Measurements from ENCODE around the gene PFKL. TPM values are rescaled to one million over a fixed set of nuclear protein-coding genes. Genes with fewer than 3 reads are reported as not detected.

The PFKL gene
- total and polyA plus RNA-seq, 2 experiments from 2014 or later = 40.3 to 106 TPM

- no peak for TF ChIP-seq ZNF462 (CRISPR knock-in tag; IDR thresholded peaks at IDR 0.05)
These were observed 18.0 kb downstream of the PFKL start (continued) for GRCh38 chr21:44317871-44318270.

- Histone ChIP-seq H3K27ac (ENCODE audit: low read depth) (no peak overlapping the region), H2AFZ (no peak overlapping the region), H3K79me2 (replicated peaks; ENCODE audit: insufficient read depth) (no peaks in the 10 kb centered on the region), H3K9me2 (ENCODE audit: insufficient read depth) (no peaks in the 10 kb centered on the region), H3K27me3 (ENCODE audit: insufficient read depth) (no peaks in the 10 kb centered on the region), H3K36me3 (ENCODE audit: insufficient read depth) (no peaks in the 10 kb centered on the region), H3K4me1 (ENCODE audit: insufficient read depth) (no peaks in the 10 kb centered on the region), H3F3A (replicated peaks; ENCODE audit: low read depth) (no peaks in the 10 kb centered on the region), H4K20me1 (replicated peaks; ENCODE audit: insufficient read depth) (no peaks in the 10 kb centered on the region), H3K4me2 (no peak overlapping the region), H3K4me3 (no peak overlapping the region)
- H3K4me3 Mint-ChIP-seq = no peak overlapping the region
- DNase-seq (ENCODE audit: low spot score) = no peak
- no peaks in the 10 kb centered on the region for H3K9me3 Mint-ChIP-seq
- H3K27ac Mint-ChIP-seq = no peak overlapping the region
- ATAC-seq = no peak
- H3K4me1 Mint-ChIP-seq = no peaks in the 10 kb centered on the region
- peaks cover 3% of the 10 kb centered on the region; the same call in 2 of the 3 replicates for H3K36me3 Mint-ChIP-seq (ENCODE audit: low read depth)
- peaks cover 10% of the 10 kb centered on the region for H3K27me3 Mint-ChIP-seq (ENCODE audit: insufficient read depth, low read depth, poor library complexity)
- TF ChIP-seq NANOG (IDR thresholded peaks at IDR 0.05; ENCODE audit: borderline replicate concordance) (no peak), CTCF (conservative IDR thresholded peaks at IDR 0.05; ENCODE audit: low read depth in 2 of 2) (no peak), STAT1 (IDR thresholded peaks at IDR 0.05; ENCODE audit: unreplicated experiment) (no peak), ZNF331 (CRISPR knock-in tag; IDR thresholded peaks at IDR 0.05; ENCODE audit: low read depth) (no peak), EZH2phosphoT487 (IDR thresholded peaks at IDR 0.05; ENCODE audit: unreplicated experiment) (no peak), ZNF114 (CRISPR knock-in tag; IDR thresholded peaks at IDR 0.05) (no peak), POLR2AphosphoS5 (IDR thresholded peaks at IDR 0.05; ENCODE audit: low read depth) (no peak), EZH2 (IDR thresholded peaks at IDR 0.05; ENCODE audit: low read depth, unreplicated experiment) (no peak), REST (IDR thresholded peaks at IDR 0.05; ENCODE audit: unreplicated experiment) (no peak), CREB1 (CRISPR knock-in tag; IDR thresholded peaks at IDR 0.05; ENCODE audit: low read depth) (no peak)
These were observed 18.8 kb downstream of the PFKL start for GRCh38 chr21:44318489-44319285.
